Measurements from ENCODE around the gene TEDC1. TPM values are rescaled to one million over a fixed set of nuclear protein-coding genes. Genes with fewer than 3 reads are reported as not detected.

TEDC1 gene
- polyA plus RNA-seq, 1 donor from 2014 or later, result 34.4 TPM

Other genes with a start within 250 kb of the TEDC1 start
- 91.4 TPM for gene BTBD6, start 242.7 kb upstream of the TEDC1 start, polyA plus RNA-seq (ENCODE audit: insufficient read depth, low read depth, low replicate concordance)
- gene BRF1, start 190.2 kb upstream of the TEDC1 start, polyA plus RNA-seq (ENCODE audit: insufficient read depth, low read depth, low replicate concordance), result 36.4 TPM
- 127 TPM for gene PACS2, start 176.5 kb upstream of the TEDC1 start, polyA plus RNA-seq (ENCODE audit: insufficient read depth, low read depth, low replicate concordance)
- 0.41 TPM for gene TEX22, start 92.7 kb upstream of the TEDC1 start, polyA plus RNA-seq (ENCODE audit: insufficient read depth, low read depth, low replicate concordance)
- gene MTA1, start 71.4 kb upstream of the TEDC1 start, polyA plus RNA-seq (ENCODE audit: insufficient read depth, low read depth, low replicate concordance), result 96.6 TPM
- 360 TPM for gene CRIP2, start 16.4 kb upstream of the TEDC1 start, polyA plus RNA-seq (ENCODE audit: insufficient read depth, low read depth, low replicate concordance)
- 195 TPM for gene CRIP1, start 4.4 kb upstream of the TEDC1 start, polyA plus RNA-seq (ENCODE audit: insufficient read depth, low read depth, low replicate concordance)
- 5.4 TPM for gene TMEM121, start 35.3 kb downstream of the TEDC1 start, polyA plus RNA-seq (ENCODE audit: insufficient read depth, low read depth, low replicate concordance)